Forelimb muscle (tissue), 1 donor: ENCODE data around the gene PMS2. TPM values are rescaled to one million over a fixed set of nuclear protein-coding genes. Genes with fewer than 3 reads are reported as not detected.
"Not testable (repeated sequence)": the region's sequence is repeated elsewhere in the genome, so short reads cannot be mapped to it uniquely, and the experiment has no call there.

Source experiments
- DNase-seq: peaks from one replicate; pipeline ENCODE4 v3.0.0-alpha.2; 2013; ENCODE audit warnings: low read depth
- polyA plus RNA-seq: library from polyadenylated mRNA; unstranded; fragments of 120-200 nt; gene quantifications from one replicate; pipeline ENCODE4 v1.2.1, GENCODE V29; 2013; ENCODE audit not compliant: insufficient read length

The PMS2 gene
- polyA plus RNA-seq, 1 donor, result 12.1 TPM

DNA sequence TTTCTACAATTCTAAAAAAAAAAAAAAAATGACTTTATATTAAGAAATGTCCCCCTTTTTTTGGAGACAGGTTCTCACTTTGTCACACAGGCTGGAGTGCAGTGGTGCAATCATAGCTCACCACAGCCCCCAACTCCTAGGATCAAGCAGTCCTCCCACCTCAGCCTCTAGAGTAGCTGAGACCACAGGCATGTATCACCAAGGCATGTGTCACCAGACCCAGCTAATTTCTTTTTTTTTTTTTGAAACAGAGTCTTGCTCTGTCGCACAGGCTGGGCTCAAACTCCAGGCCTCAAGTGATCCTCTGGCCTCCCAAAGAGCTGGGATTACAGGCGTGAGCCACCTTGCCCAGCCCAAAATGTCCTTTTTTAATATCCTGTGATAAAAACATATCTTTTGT lies 84.7 kb downstream of the PMS2 start:
- DNase-seq, result not testable (repeated sequence)

Other genes with a start within 250 kb of the PMS2 start
- 26.5 TPM for gene RNF216, start 227.4 kb downstream of the PMS2 start, polyA plus RNA-seq
- gene OCM, start 128.3 kb downstream of the PMS2 start, polyA plus RNA-seq, result not detected
- 55.5 TPM for gene CCZ1, start 110.3 kb downstream of the PMS2 start, polyA plus RNA-seq
- 0.30 TPM for gene RSPH10B, start 38.4 kb downstream of the PMS2 start, polyA plus RNA-seq
- gene AIMP2, start 223 bp upstream of the PMS2 start, polyA plus RNA-seq, result 39.9 TPM
- 1.0 TPM for gene ANKRD61, start 22.3 kb upstream of the PMS2 start, polyA plus RNA-seq
- 47.7 TPM for gene EIF2AK1, start 50.1 kb upstream of the PMS2 start, polyA plus RNA-seq
- 7.6 TPM for gene USP42, start 95.9 kb upstream of the PMS2 start, polyA plus RNA-seq